GM18517 (cell line): ENCODE results near the gene ABCD3.
"Not testable (repeated sequence)": the region's sequence is repeated elsewhere in the genome, so short reads cannot be mapped to it uniquely, and the experiment has no call there.

Source experiments
- ATAC-seq: cut with Tn5 transposase; IDR thresholded peaks from one replicate; pipeline ENCODE4 v1.9.1; 2021; ENCODE audit warnings: mild to moderate bottlenecking, moderate library complexity; ENCODE audit not compliant: unreplicated experiment

The ABCD3 gene

GRCh38 chr1:94417978-94418663, at the start of gene ABCD3:
Gene ABCD3, plus strand, starts transcription at chr1:94418389. Its CDS starts 90 bp downstream, at chr1:94418479.
- ATAC-seq = peak; percentile 93

- not testable (repeated sequence) for ATAC-seq
Observed at GRCh38 chr1:94372771-94373170, 45.4 kb upstream of the ABCD3 start.

DNA sequence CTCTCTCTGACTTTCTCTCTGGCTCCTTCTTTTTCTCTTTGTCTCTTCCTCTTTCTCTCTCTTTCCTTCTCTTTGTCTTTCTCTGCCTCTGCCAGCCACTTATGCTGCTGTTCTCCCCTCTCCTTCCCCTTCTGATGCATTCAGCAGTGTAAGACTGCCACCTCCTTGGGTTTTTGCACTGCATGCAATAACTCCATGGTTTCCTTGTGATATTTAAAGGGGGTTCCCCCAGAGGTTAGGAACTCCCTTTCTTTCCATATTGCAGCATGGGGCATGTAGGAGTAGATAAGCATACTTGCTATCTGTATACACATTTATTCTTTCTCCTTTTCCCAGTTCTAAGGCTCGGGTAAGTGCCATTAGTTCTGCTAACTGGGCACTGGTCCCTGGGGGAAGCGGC, 44.9 kb upstream of the ABCD3 start:
- ATAC-seq = not testable (repeated sequence)

- not testable (repeated sequence) for ATAC-seq
Observed at GRCh38 chr1:94375666-94376065, 42.5 kb upstream of the ABCD3 start.

DNA sequence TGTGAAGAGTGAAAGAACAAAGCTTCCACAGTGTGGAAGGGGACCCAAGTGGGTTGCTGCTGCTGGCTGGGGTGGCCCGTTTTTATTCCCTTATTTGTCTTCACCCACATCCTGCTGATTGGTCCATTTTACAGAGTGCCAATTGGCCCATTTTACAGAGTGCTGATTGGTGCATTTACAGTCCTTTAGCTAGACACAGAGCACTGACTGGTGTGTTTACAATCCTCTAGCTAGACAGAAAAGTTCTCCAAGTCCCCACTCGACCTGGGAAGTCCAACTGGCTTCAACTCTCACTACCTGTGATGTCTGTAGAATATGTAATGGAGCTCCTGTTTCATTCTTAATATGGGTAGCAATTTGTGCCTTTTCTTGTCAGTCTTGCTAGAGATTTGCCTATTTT, 39.7 kb upstream of the ABCD3 start:
- not testable (repeated sequence) for ATAC-seq

DNA sequence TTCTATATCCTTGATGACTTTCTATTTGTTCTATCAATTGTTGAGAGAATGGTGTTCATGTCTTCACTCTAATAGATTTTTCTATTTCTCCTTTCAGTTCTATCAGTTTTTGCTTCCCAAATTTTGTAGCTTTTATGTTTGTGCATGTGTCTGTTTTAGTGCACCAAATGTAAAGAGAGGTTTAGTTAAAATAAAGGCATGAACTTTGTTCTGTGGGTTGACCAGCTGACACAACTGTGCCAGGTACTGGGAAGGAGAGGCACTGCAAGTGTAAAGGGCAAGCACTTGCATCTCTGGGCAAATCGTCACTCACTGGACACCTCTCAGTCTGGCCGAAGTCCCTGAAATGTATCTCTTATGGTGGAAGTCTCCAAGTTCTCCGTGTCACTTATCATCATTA, 38.6 kb upstream of the ABCD3 start:
- ATAC-seq = no peak

- no peak for ATAC-seq
Observed at GRCh38 chr1:94382201-94382600, 36.0 kb upstream of the ABCD3 start.

GRCh38 chr1:94383966-94384408, 34.2 kb upstream of the ABCD3 start:
- peak; percentile 49 for ATAC-seq

DNA sequence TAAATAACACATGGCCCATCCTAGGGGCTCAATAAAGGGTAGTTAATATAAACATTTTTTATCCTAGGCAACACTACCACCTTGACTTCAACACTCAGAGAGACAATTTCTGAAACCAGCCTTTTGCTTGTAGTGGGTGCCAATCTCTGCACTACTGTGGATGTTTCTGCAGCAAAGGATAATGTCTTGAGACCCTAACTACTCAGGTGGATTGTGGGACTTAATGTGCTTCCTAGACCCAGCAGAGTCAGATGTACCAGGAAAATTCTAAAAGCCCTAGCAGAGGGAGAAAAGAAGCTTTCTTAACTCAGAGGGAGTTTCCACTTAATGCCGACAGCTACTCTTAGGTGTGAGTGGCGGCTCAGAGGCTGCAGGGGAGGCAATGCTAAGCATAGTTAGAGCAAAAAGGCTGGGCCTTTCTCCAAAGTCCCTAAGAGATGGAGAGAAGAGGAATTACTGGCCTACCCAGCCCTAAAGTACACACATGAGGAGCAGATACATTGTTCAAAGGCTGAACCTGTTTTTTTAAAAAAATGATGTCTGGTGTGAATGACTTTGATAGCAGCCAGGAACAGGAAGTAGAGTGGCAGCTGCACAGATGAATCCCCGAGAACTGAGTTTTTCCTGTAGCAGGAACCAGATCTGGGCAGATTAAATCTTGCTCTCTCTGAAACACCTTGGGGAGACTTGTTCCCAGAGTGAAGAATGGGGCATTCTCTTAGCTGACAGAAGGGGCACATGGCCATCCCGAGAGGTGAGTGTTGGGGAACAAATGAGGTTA, 33.5 kb upstream of the ABCD3 start:
- no peak for ATAC-seq

GRCh38 chr1:94385308-94385929, 32.8 kb upstream of the ABCD3 start:
- no peak for ATAC-seq

- no peak for ATAC-seq
Observed at GRCh38 chr1:94389298-94389697, 28.9 kb upstream of the ABCD3 start.

DNA sequence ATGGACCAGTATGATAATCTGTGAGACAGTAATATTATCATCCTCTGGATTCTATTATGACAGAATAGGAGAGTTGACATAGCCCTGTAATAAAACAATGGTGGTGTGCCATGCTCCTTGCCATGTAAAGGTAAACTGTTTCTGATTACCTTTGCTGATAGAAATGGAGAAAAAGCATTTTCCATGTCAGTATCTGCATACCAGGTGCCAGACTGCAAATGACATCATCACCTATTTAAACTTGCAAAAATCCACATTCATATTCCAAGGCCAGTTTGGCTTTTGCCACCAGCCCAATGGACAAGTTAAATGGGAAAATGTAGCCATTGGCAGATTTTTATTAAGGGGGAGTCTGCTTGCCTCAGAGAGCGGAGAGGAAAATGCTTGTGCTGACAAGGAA, 23.9 kb upstream of the ABCD3 start:
- ATAC-seq = no peak

DNA sequence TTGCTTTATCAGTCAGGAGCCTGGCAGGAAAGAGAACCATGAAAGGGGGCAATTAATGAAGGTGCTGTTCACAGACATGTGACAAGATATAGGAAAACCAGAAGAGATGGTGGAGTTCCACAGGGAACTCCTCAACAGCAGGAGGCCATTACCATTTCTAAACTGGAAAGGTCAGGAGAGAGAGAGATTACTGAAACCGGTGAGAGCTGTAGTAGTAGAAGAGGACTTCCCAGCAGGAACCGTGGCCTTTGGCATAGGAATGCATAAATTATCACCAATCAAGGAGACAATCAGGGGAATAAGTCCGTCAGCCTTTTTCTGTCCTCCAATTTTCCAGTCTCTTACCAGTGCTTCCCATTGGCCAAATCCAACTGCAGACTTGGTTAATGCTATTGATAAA, 23.0 kb upstream of the ABCD3 start:
- no peak for ATAC-seq

GRCh38 chr1:94395748-94396309, 22.4 kb upstream of the ABCD3 start:
- no peak for ATAC-seq

GRCh38 chr1:94396356-94397010, 21.7 kb upstream of the ABCD3 start:
- no peak for ATAC-seq

GRCh38 chr1:94398356-94398755, 19.8 kb upstream of the ABCD3 start:
- no peak for ATAC-seq

DNA sequence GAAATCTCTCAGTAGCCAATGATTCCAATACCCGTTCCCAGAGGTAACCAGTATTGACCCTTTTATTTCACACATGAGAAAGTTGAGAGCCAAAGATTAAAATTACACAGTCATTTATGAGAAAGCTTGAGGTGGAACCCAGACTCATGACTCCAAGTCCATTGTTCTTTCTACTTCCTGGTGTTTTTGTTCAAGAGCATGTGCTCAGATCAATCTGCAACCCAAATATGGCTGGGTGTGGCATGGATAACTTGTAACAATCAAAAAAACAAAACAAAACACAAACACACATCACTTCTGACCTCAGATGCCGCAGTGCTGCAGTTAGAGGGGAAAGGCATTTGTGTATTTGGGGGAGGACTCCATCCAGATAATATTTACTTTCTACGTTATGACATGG, 18.7 kb upstream of the ABCD3 start:
- no peak for ATAC-seq

DNA sequence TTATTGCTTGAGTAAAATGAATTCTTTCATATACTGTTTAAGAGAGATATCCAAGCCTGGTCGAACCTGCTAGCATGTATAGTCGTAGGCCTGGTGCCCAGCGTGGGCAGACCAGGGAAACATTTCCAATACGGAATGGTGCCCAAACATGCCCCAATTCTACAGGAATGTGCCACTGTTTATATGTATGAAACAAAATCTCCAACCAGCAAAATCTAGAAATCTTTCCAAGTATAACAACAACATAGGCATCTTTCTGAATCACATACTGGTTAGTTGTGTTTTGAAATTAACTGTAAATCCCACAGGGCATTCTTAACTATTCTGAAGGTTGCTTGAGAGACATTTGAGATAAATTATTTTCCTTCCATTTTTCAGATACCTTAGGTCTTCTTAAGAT, 17.0 kb upstream of the ABCD3 start:
- no peak for ATAC-seq

DNA sequence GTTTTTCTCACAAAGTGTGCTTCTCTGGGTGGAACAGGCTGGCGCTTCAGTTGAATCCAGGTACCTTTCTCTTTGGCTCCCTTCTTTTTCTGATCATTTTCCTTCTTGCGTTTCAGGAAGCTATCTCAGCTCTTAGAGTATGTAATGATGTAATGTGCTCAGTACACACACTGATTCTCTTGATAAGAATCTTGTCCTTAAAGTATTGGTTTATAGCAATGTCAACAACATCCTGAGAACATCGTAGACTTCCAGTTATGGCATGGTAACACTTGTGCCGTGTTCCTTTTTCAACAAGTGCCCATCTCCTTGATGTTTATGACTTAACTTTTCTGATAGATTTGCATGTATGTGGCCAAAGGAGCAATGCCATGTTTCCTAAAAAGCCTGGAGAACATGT, 11.7 kb upstream of the ABCD3 start:
- ATAC-seq = no peak

DNA sequence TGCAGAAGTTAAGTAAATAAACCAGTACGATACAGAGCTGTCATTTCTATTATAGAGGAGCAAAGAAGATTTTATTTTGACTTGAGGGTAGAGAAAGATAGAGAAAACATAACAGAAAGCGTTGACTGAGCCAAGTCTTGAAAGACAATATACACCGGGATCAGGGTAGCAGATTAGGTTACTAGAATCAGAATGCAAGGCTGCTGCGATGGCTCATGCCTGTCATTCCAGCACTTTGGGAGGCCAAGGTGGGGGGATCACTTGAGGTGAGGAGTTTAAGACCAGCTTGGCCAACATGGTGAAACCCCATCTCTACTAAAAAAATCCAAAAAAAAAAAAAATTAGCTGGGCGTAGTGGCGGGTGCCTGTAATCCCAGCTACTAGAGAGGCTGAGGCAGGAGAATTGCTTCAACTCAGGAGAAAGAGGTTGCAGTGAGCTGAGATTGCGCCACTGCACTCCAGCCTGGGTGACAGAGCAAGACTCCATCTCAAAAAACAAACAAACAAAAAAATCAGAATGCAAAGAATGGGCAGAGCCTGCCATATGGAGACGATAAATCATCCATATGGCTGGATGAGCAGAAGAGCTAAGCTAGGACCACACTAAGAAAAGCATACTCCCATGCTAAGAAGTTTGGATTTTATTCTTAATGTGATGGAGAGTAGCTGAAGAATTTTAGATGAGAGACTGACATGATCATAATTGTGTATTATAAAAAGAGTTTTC, 9.9 kb upstream of the ABCD3 start:
- no peak for ATAC-seq
